Measurements from ENCODE around the gene CDK2AP2.

The CDK2AP2 gene

GRCh38 chr11:67528376-67528775 is 20.4 kb upstream of the CDK2AP2 start:
- TF ChIP-seq TAF1 (IDR thresholded peaks at IDR 0.05; ENCODE audit: low read depth) (no peak), REST (IDR thresholded peaks at IDR 0.05; ENCODE audit: low read depth) (no peak), RAD21 (IDR thresholded peaks at IDR 0.05; ENCODE audit: low read depth) (no peak), TCF12 (IDR thresholded peaks at IDR 0.05; ENCODE audit: low read depth) (no peak), EGR1 (IDR thresholded peaks at IDR 0.05) (no peak), CEBPB (IDR thresholded peaks at IDR 0.05) (no peak), CREB1 (IDR thresholded peaks at IDR 0.05; ENCODE audit: low read depth) (no peak)

DNA sequence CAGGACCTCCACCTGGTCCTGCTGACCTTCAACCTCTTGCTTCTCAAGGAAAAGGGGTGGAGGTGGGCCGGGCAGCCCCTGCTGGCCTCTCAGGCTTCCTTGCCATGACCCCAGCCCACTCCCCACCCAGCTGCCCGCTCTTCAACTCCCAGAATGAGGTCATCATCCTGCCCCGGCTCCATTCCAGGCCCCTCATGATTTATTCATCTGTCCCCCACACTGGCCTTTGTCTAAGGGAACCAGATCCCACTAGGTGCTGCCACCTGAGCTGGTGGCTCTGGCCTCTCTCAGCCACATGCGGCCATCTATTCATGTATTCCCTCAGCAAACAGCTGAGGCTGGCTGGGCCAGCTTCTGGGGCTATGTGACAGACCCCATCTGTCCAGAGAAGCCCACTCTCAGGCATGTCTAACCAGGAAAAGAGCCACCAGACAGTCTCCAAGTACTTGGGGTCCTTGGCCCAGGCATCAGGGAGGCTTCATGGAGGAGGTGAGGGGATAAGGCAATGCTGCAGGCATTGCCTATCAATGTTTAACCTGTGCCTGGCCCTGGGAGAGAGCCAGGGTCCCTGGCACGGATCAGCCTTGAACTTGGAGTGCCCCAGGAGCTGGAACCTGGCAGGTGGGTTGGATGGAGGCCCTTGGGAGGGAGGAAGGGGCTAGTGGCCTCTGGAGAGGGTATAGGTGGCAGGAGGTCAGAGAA is 17.5 kb upstream of the CDK2AP2 start:
- TF ChIP-seq CREB1 (IDR thresholded peaks at IDR 0.05; ENCODE audit: low read depth), result no peak
- no peak for TF ChIP-seq TAF1 (IDR thresholded peaks at IDR 0.05; ENCODE audit: low read depth)
- TF ChIP-seq, protein P1, sequence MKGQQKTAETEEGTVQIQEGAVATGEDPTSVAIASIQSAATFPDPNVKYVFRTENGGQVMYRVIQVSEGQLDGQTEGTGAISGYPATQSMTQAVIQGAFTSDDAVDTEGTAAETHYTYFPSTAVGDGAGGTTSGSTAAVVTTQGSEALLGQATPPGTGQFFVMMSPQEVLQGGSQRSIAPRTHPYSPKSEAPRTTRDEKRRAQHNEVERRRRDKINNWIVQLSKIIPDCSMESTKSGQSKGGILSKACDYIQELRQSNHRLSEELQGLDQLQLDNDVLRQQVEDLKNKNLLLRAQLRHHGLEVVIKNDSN (IDR thresholded peaks at IDR 0.05), result no peak
- no peak for TF ChIP-seq TEAD4 (IDR thresholded peaks at IDR 0.05)
- TF ChIP-seq CEBPB (IDR thresholded peaks at IDR 0.05), result no peak
- TF ChIP-seq EGR1 (IDR thresholded peaks at IDR 0.05), result no peak
- TF ChIP-seq NFIC (IDR thresholded peaks at IDR 0.05), result no peak
- no peak for TF ChIP-seq TCF12 (IDR thresholded peaks at IDR 0.05; ENCODE audit: low read depth)
- no peak for TF ChIP-seq ZBTB7A (IDR thresholded peaks at IDR 0.05; ENCODE audit: low read depth)
- no peak for TF ChIP-seq REST (IDR thresholded peaks at IDR 0.05; ENCODE audit: low read depth)
- TF ChIP-seq MAX (IDR thresholded peaks at IDR 0.05), result no peak
- no peak for TF ChIP-seq YY1 (IDR thresholded peaks at IDR 0.05; ENCODE audit: low read depth)
- TF ChIP-seq FOXM1 (IDR thresholded peaks at IDR 0.05; ENCODE audit: borderline replicate concordance, low read depth), result no peak
- TF ChIP-seq EP300 (IDR thresholded peaks at IDR 0.05; ENCODE audit: borderline replicate concordance), result no peak
- TF ChIP-seq RAD21 (IDR thresholded peaks at IDR 0.05; ENCODE audit: low read depth), result no peak

DNA sequence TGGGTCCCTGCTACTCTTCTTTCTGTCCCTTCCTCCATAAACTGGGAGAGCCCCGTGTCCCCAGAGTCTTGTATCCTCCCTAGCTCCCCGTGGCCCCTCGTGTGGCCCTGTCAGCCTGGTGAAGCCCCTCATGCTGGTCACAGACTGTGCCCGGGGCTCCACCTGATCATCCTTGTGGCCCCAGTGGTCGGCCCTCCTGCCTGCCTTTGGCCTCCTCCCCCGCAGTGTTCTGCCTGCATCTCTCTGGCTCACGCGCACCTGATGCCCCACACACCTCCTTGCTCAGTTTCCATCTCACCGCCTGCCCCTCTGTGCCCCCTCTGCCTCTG is 16.5 kb upstream of the CDK2AP2 start:
- TF ChIP-seq, protein P1 (IDR thresholded peaks at IDR 0.05), result no peak
- TF ChIP-seq RAD21 (IDR thresholded peaks at IDR 0.05; ENCODE audit: low read depth), result no peak
- TF ChIP-seq YY1 (IDR thresholded peaks at IDR 0.05; ENCODE audit: low read depth), result no peak
- TF ChIP-seq MAX (IDR thresholded peaks at IDR 0.05), result no peak
- no peak for TF ChIP-seq EP300 (IDR thresholded peaks at IDR 0.05; ENCODE audit: borderline replicate concordance)
- no peak for TF ChIP-seq REST (IDR thresholded peaks at IDR 0.05; ENCODE audit: low read depth)
- TF ChIP-seq TCF12 (IDR thresholded peaks at IDR 0.05; ENCODE audit: low read depth), result no peak
- no peak for TF ChIP-seq NFIC (IDR thresholded peaks at IDR 0.05)

DNA sequence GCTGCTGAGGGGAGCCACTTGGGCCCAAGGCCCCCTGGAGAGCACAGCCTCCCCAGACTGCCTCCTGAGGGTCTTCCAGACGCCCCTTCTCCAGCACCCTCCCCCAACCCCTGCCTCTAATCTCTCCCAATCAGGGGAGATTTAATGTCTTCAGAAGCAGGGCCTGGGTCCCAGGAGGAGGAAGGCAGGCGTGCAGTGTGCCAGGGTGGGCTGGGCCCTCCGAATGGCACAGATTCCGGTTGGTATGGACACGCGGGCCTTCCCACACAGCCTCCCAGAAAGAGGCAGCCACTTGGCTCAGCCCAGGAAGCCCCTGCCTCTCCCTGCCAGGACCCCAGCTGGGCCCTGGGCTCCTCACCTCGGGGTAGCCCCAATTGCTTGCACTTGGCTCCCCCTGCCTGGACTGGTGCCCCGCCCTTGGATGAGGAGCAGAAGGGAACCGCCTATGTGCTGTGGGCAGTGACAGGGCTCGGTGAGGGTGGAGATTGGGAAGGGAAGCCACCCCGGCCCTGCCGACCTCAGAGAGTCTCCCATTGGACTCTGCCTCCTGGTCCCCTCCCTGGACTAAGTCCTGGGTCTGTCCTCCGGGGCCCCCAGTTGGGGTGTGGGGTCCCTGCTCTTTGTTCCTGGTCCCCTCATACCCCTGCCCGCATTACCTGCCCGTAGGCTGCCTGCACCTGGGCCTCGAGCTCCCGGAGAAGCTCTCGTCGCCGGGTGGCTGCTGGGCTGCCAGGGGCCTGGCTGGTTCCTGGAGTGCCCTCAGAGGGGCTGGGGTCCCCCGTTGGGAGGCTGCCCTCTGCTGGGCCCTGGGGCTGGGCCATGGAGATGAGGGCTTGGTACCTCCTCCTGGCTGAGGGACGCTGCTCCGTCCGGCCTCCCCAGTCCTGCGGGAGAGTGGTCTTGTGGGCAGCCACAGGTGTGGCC is 15.9 kb upstream of the CDK2AP2 start:
- TF ChIP-seq TCF12 (IDR thresholded peaks at IDR 0.05; ENCODE audit: low read depth) (no peak), FOXM1 (IDR thresholded peaks at IDR 0.05; ENCODE audit: borderline replicate concordance, low read depth) (no peak), EGR1 (IDR thresholded peaks at IDR 0.05) (no peak), CEBPB (IDR thresholded peaks at IDR 0.05) (no peak), YY1 (IDR thresholded peaks at IDR 0.05; ENCODE audit: low read depth) (no peak), CREB1 (IDR thresholded peaks at IDR 0.05; ENCODE audit: low read depth) (no peak), RAD21 (IDR thresholded peaks at IDR 0.05; ENCODE audit: low read depth) (no peak)
- TF ChIP-seq, protein P1 (IDR thresholded peaks at IDR 0.05), result no peak
